Activated T-helper 2 cell treated with anti-CD3 and anti-CD28 coated beads, Interferon-gamma antibody, Interleukin-2, Interleukin-4, amounts not matched to agents 10 μg/mL and 5 μg/mL and 100 μg/mL, durations not matched to agents 14 hours and 24 hours and 36 hours (primary cell): ENCODE data around the gene OST4. TPM values are rescaled to one million over a fixed set of nuclear protein-coding genes. Genes with fewer than 3 reads are reported as not detected.
A peak's percentile ranks its signal among the peaks of the same experiment; 100 is the strongest.

Source experiments
- DNase-seq: peaks from one replicate; pipeline ENCODE4 v3.0.0; 2021; ENCODE audit warnings: low spot score
- H3K27ac Mint-ChIP-seq: one replicate; pipeline ENCODE4 v1.8.0; 2021; ENCODE audit warnings: mixed read lengths
- H3K27me3 Mint-ChIP-seq: one replicate; pipeline ENCODE4 v1.8.0; 2021; ENCODE audit warnings: low read depth, mixed read lengths
- H3K36me3 Mint-ChIP-seq: one replicate; pipeline ENCODE4 v1.8.0; 2021; ENCODE audit warnings: low read depth, mixed read lengths
- H3K4me1 Mint-ChIP-seq: one replicate; pipeline ENCODE4 v1.8.0; 2021; ENCODE audit warnings: low read depth, mixed read lengths
- H3K4me3 Mint-ChIP-seq: one replicate; pipeline ENCODE4 v1.8.0; 2021; ENCODE audit warnings: low read depth, mild to moderate bottlenecking, moderate library complexity, mixed read lengths
- H3K9me3 Mint-ChIP-seq: one replicate; pipeline ENCODE4 v1.8.0; 2021; ENCODE audit warnings: mixed read lengths
- intact Hi-C: fragments of 100-400 bp; cut with micrococcal nuclease; formaldehyde crosslinking; loops from one replicate; pipeline ENCODE4 v1.15.1; 2023
- total RNA-seq: library from RNA; stranded (reverse); gene quantifications from 2 replicates; pipeline ENCODE4 v1.2.3, GENCODE V29; 2022

Gene OST4
- total RNA-seq, 1 donor from 2014 or later, result 341 TPM

DNA sequence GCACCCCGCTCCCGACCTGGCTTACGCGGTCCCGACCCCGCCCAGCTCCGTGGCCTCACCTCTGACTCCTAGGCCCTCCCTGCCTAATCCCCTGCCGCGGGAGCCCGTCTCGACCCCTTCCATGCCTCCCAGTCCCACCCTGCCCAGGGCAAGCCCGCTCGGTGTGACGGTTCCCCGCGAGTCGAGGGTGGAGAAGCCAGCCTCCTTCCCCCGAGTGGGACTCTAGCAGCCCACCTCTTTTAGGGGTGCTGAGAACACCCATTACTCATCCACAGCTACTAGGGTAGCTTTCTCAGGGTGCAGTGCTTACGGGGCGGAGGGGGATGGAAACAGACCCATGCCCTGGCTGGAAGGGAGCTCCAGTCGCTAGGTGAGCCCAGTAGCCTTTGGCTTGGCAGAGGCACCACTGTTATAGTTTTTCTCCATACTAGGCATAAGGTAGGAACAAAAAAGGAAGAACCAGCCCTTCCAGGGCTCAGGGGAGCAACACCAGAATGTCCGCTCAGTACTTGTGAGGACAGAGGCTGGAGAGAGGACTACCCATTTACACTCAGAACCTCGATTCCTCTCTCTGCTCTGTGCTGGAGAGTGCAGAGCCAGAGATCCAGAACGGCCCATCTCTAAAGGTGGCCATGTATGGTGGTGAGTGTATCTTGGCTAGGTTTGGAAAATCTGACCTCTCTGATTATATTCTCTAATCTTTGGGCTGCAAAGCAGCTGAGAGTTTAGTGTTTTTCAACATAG is 19.4 kb downstream of the OST4 start:
- Mint-ChIP-seq H3K27me3 (peaks cover 2% of the 10 kb centered on the region), H3K4me1 (peaks cover 14% of the 10 kb centered on the region), H3K27ac (peak overlapping the region; percentile 74), H3K36me3 (peaks cover 23% of the 10 kb centered on the region), H3K4me3 (peak overlapping the region; percentile 86), H3K9me3 (no peaks in the 10 kb centered on the region)
- intact Hi-C loops, result loop anchor here (1.0 to 2.0 kb wide), 2 partner anchors 29 to 161 kb away; partner anchors contain the start of genes ATRAID and SLC5A6
- no peak for DNase-seq

DNA sequence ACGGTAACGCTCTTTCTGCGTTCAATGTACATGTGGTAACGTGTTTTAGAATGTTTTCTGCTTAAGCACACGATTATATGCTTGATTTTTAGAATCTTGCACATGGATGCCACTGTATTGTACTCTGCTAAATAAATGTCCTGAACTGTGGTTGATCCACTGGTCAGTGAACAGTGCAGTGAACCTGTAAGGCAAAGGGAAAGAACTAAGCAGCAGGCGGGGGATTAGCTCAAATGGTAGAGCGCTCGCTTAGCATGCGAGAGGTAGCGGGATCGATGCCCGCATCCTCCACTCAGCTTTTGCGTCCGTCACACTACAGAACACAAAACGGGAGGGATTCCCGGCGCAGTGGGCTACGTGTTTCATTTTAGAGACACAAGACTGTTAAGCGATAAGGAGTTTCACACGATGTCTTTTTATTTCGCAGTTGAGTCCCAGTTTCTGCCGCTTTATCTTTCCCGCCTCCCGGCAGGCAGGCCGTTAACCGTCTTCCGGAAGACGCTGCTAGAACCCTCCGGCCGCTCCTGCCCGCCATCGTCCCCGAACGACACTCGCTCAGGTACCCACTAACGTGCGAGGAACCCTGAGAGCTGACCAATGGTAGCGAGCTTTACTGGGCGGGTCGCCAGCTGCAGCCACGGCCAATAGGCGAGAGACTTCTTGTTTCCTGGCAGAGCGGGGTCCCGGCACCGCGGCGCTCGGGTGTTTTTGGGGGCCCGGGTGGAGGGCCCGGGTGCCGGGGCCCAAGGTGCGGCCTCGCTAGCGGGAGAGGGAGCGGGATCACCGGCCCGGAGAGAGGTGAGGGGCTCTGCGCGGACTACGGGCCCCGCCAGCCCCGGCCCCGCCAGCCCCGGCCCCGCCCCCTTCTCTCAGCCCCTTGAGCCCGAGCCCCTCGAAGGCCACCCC is 20.2 kb downstream of the OST4 start, which contains the start of gene AGBL5:
Gene AGBL5 (plus strand): TSS at position 673 of the 906 bp plus-strand sequence. CDS start 1,291 bp downstream, outside the sequence.
- intact Hi-C loops, result loop anchor here (1.0 to 2.0 kb wide), 5 partner anchors 19 to 162 kb away; partner anchors contain the start of genes ATRAID, KHK, OST4 and SLC5A6
- Mint-ChIP-seq H3K36me3 (peaks cover 20% of the 10 kb centered on the region), H3K9me3 (no peaks in the 10 kb centered on the region), H3K4me1 (peaks cover 14% of the 10 kb centered on the region), H3K4me3 (peak within 1 kb of the TSS; percentile 88), H3K27me3 (peaks cover 2% of the 10 kb centered on the region), H3K27ac (peak within 1 kb of the TSS; percentile 98)
- DNase-seq, result peak; percentile 95

DNA sequence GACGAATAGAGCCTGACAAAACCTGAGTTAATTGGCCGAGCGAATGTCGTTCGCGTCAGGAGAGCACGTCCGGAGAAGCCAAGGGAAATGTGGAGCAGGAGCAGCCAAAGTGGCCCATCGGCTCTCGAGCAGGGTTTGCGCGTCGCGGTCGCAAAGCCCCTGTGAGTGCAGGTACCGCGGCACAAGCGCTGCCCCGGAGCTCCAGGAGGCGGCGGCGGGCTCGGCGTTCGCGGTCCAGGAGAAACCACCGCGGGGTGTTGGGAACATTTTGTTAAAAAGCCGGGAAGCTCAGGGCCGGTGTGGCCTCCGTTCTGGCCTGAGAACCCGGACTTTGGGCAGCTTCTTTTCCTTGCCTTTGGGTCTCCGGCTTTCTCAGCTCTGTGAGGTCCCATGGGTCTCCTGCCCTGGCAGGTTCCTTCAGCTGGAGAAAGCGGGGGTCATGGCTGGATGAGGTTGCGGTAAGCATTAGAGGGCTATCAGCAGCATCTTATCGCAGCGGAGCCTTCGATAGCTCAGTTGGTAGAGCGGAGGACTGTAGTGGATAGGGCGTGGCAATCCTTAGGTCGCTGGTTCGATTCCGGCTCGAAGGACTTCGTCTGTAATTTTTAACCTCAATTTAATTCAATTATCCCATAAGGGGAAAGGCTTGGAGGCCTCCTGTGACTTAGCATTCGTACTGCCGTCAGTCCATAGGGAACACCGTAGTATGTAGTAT is 21.0 kb downstream of the OST4 start:
- Mint-ChIP-seq H3K9me3 (no peaks in the 10 kb centered on the region), H3K4me1 (peaks cover 14% of the 10 kb centered on the region), H3K27me3 (peaks cover 2% of the 10 kb centered on the region), H3K27ac (peak overlapping the region; percentile 98), H3K36me3 (peaks cover 14% of the 10 kb centered on the region), H3K4me3 (peak overlapping the region; percentile 88)
- DNase-seq, result peak; percentile 92
- intact Hi-C loops, result loop anchor here (1.0 to 2.0 kb wide), 4 partner anchors 18 to 162 kb away; partner anchors contain the start of genes ATRAID, KHK, OST4 and SLC5A6

DNA sequence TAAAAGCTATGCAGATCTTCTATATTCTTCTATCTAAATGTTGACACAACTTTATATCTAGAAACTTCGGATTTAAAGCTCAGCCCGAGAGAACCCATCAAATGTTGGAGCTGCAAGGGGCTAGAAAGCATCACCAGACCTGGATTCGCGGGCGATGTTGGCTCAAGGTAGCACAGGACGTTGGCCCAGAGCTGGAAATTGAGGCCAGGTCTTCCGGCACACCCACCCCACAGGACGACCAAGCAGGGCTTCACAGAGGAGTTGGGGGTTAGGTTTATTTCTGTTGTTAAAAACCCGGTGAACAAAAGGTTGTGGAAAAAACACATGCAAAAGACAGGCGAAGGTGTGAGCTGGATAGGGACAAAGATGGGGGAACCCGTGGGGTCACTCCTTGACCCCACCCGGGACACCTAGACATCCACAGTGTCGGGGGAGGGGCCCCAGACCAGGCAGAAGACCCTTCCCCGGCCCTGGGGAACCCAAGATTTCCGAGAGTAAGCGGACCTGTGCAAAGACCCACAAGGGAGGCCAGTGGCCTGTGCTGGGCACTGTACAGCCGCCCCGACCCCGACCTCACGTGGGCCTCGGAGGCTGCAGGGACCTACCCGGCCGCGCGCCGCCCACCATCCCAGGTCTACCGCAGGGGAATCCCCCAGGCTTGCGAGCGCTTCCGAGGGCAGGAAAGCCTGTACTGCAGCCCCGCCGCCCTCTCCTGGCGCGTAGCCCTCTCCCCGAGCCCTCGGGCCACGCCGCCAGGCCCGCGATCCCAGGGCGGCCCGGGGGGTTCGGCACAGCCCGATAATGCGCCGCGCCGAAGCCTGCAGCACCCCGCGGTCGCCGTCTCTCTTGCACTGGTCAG is 21.8 kb downstream of the OST4 start:
- intact Hi-C loops, result loop anchor here (1.0 to 2.0 kb wide), 4 partner anchors 17 to 163 kb away; partner anchors contain the start of genes ATRAID, KHK, OST4 and SLC5A6
- peaks cover 14% of the 10 kb centered on the region for H3K4me1 Mint-ChIP-seq
- peak overlapping the region; percentile 98 for H3K27ac Mint-ChIP-seq
- H3K27me3 Mint-ChIP-seq, result peaks cover 2% of the 10 kb centered on the region
- peaks cover 13% of the 10 kb centered on the region for H3K36me3 Mint-ChIP-seq
- peak; percentile 50 for DNase-seq
- no peaks in the 10 kb centered on the region for H3K9me3 Mint-ChIP-seq
- H3K4me3 Mint-ChIP-seq, result peak overlapping the region; percentile 88

DNA sequence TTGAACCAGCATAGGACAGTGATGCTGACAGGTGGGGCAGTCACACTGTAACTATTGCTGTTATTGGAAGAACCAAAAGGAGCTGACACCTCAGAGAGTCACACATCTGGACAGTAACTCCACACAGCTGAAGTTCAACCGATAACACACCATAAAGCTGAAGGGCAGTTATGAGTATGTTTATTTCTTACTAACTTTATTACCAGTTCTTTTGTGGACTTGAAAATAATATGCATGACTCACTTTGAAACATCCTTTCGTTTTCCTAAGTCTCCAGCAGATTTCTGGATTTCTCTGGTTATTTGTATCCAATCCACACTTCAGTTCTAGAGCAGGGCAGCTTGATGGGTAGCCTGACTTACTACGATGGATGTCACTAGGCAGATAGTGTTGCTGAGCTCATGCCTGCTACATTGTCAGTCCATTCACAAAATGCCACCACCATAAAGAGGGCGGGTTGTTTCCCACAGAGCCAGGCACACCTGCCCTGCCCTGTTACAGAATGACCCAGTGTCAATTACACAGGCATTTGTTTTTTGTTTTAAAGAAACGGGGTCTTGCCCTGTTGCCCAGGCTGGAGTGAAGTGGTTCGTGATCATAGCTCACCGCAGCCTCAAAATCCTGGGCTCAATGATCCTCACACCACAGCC is 28.3 kb downstream of the OST4 start:
- Mint-ChIP-seq H3K9me3 (no peaks in the 10 kb centered on the region), H3K27me3 (no peaks in the 10 kb centered on the region), H3K4me1 (peaks cover 3% of the 10 kb centered on the region), H3K4me3 (no peak overlapping the region), H3K36me3 (peaks cover 56% of the 10 kb centered on the region), H3K27ac (no peak overlapping the region)
- intact Hi-C loops, result no loop called here
- DNase-seq, result no peak

DNA sequence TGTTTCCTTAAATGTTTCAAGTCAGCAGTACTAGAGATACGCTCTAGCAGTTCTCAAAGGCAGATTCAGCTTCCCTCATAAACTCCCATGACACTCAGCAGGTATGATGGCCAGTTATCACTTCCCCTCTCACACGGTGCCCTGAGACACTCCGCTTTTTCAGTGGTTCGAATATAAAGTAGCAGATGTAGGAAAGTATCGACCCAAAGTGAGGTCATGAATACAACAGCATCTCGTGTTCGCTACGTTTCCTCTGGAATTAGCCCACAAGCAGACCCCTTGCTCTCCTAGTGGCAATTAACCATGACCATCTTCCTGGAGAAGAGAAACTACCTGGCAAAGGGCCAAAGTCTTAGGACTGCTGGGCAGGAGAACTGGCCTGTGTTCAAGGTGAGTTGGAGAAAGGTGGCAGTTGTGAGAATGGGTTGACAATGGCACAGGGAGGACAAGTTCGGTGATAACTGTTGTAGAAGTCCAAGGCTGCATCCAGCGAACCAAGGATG is 29.2 kb downstream of the OST4 start:
- Mint-ChIP-seq H3K27me3 (no peaks in the 10 kb centered on the region), H3K4me1 (no peaks in the 10 kb centered on the region), H3K9me3 (no peaks in the 10 kb centered on the region), H3K27ac (no peak overlapping the region), H3K4me3 (no peak overlapping the region), H3K36me3 (peaks cover 61% of the 10 kb centered on the region)
- DNase-seq, result no peak
- intact Hi-C loops, result no loop called here

DNA sequence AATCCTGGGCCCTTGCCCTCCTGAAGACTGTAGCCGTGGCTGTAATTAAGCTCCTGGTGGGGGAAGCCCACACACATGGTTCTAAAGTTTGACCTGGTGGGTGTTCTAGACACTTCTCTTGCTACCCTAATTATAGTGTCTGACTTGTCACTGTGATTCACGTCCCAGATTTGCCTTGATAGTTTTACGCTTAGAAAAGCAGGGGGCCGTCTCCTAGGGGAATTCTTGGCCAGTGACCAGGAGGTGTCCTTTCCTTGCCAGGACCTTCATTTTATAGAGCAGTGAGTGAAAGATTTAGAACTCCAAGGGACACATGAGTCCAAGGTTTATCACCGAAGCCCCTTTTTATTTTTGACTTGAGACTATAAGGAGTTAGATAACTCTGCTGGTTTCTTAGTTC is 29.7 kb downstream of the OST4 start:
- Mint-ChIP-seq H3K4me1 (no peaks in the 10 kb centered on the region), H3K4me3 (no peak overlapping the region), H3K36me3 (peaks cover 66% of the 10 kb centered on the region), H3K27ac (no peak overlapping the region), H3K9me3 (no peaks in the 10 kb centered on the region), H3K27me3 (no peaks in the 10 kb centered on the region)
- intact Hi-C loops, result no loop called here
- no peak for DNase-seq

DNA sequence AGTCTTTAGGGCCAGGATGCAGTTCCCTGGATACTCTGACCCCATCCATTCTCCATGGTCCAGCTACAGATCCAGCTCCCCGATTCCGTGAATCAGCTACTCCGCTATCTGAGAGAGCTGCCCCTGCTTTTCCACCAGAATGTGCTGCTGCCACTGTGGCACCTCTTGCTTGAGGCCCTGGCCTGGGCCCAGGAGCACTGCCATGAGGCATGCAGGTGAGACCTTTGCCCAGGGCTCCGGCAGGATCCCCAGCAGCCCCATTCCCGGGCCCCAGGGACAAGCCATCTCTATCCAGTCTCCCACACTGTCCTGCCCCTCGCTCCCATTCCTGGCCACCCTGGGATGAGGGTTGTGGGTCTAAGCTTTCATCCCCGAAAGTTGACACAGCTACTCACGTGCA is 31.2 kb downstream of the OST4 start:
- Mint-ChIP-seq H3K27ac (no peak overlapping the region), H3K27me3 (no peaks in the 10 kb centered on the region), H3K36me3 (peaks cover 76% of the 10 kb centered on the region), H3K4me1 (no peaks in the 10 kb centered on the region), H3K9me3 (no peaks in the 10 kb centered on the region), H3K4me3 (no peak overlapping the region)
- intact Hi-C loops, result no loop called here
- no peak for DNase-seq

DNA sequence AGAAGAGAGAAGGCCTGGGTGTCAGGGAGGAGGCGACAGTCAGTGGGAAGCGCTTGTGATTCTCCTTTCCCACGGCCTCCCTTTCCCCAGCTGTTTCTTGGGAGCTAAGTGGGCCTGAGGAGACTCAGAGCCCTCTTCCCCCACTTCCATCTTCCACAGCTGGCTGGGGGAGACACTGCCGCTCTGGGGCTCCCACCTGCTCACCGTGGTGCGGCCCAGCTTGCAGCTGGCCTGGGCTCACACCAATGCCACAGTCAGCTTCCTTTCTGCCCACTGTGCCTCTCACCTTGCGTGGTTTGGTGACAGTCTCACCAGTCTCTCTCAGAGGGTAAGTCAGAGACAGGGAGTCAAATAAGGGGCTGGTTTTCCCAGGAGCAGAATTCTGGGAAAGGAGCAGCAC is 31.6 kb downstream of the OST4 start:
- no peak for DNase-seq
- Mint-ChIP-seq H3K4me3 (no peak overlapping the region), H3K4me1 (peaks cover 4% of the 10 kb centered on the region), H3K27ac (no peak overlapping the region), H3K9me3 (no peaks in the 10 kb centered on the region), H3K27me3 (no peaks in the 10 kb centered on the region), H3K36me3 (peaks cover 78% of the 10 kb centered on the region)
- intact Hi-C loops, result no loop called here

DNA sequence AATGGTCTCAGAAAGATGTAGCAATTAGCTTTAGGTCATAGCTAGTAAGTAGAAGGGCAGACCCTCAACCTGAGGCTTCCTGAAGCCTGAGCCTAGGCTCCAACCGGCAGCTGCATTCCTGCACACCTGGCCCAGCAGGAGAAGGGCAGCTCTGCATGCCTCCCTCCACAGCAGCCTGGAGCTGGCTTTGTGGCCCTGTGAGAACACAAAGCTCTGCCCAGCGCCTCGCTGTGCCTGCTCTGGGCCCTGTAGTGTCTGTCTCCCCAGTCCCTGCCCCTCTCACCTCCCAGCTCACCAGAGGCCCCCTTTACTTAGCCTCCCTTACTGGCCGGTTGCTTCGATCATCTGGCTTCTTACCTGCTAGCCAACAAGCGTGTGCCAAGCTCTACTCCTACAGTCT is 32.0 kb downstream of the OST4 start:
- no peak for DNase-seq
- H3K9me3 Mint-ChIP-seq, result no peaks in the 10 kb centered on the region
- H3K4me3 Mint-ChIP-seq, result no peak overlapping the region
- no peaks in the 10 kb centered on the region for H3K27me3 Mint-ChIP-seq
- no peak overlapping the region for H3K27ac Mint-ChIP-seq
- peaks cover 4% of the 10 kb centered on the region for H3K4me1 Mint-ChIP-seq
- intact Hi-C loops, result no loop called here
- peaks cover 76% of the 10 kb centered on the region for H3K36me3 Mint-ChIP-seq

DNA sequence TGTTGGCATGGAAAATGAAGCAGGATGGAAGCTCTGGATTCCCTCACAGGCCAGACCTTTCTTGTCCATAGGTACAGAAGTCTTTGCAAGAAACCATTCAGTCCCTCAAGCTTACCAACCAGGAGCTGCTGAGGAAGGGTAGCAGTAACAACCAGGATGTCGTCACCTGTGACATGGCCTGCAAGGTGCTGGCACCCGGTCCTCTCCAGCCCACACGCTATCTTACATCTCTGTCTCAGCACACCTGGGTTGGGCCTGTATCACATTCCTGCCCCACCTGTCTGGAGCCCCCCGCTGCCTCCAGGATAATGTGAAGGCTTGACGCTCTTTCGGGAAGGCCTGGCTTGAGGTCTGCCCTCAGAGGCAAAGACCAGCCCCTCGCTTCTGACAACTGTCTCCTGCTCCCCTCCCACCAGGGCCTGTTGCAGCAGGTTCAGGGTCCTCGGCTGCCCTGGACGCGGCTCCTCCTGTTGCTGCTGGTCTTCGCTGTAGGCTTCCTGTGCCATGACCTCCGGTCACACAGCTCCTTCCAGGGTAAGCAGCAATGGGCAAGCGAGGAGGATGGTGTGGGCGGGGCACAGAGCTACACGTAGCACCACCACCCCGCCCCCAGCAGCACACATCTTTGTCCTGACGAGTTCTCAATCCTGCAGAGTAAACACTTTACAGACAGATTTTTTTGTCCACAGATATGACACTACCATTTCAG is 32.7 kb downstream of the OST4 start:
- Mint-ChIP-seq H3K4me1 (peaks cover 9% of the 10 kb centered on the region), H3K9me3 (no peaks in the 10 kb centered on the region), H3K36me3 (peaks cover 81% of the 10 kb centered on the region), H3K27ac (no peak overlapping the region), H3K4me3 (no peak overlapping the region), H3K27me3 (no peaks in the 10 kb centered on the region)
- no peak for DNase-seq
- intact Hi-C loops, result no loop called here
